Neural cell (in vitro differentiated cells): ENCODE measurements around the gene CLDND2. TPM values are rescaled to one million over a fixed set of nuclear protein-coding genes. Genes with fewer than 3 reads are reported as not detected.

ENCODE experiments used
- H2AFZ ChIP-seq: fragments of 200-600, 300-800 bp; sonication (generic), shearing (Covaris generic); 2 replicates; pipeline ENCODE4 v1.6.0; 2014; ENCODE audit warnings: low read depth, mild to moderate bottlenecking, antibody characterized with exemption, low read length, moderate library complexity
- H3F3A ChIP-seq: fragments of 200-600 bp; shearing (Covaris generic); 2 replicates; pipeline ENCODE4 v1.6.1; 2016; ENCODE audit warnings: mild to moderate bottlenecking, moderate library complexity, mixed read lengths, antibody characterized with exemption, low read length; ENCODE audit not compliant: insufficient read depth, poor library complexity, severe bottlenecking
- H3K27ac ChIP-seq: fragments of 200-600, 300-800 bp; sonication (generic), shearing (Covaris generic); 2 replicates; pipeline ENCODE4 v1.5.1; 2014; ENCODE audit warnings: mild to moderate bottlenecking, low read length, moderate library complexity
- H3K27me3 ChIP-seq: fragments of 300-800, 200-600 bp; sonication (generic), shearing (Covaris generic); 2 replicates; pipeline ENCODE4 v1.6.0; 2014; ENCODE audit warnings: mild to moderate bottlenecking, low read depth, low read length, moderate library complexity; ENCODE audit not compliant: insufficient read depth
- H3K36me3 ChIP-seq: fragments of 300-800, 200-600 bp; sonication (generic), shearing (Covaris generic); 2 replicates; pipeline ENCODE4 v1.5.1; 2014; ENCODE audit warnings: mild to moderate bottlenecking, antibody characterized with exemption, low read length, moderate library complexity; ENCODE audit not compliant: insufficient read depth
- H3K4me2 ChIP-seq: fragments of 300-800, 200-600 bp; sonication (generic), shearing (Covaris generic); 2 replicates; pipeline ENCODE4 v1.6.0; 2014; ENCODE audit warnings: mild to moderate bottlenecking, low read length
- H3K4me3 ChIP-seq: fragments of 300-800, 200-600 bp; sonication (generic), shearing (Covaris generic); 2 replicates; pipeline ENCODE4 v1.5.1; 2014; ENCODE audit warnings: mild to moderate bottlenecking, low read length, moderate library complexity
- H3K79me2 ChIP-seq: fragments of 200-600 bp; shearing (Covaris generic); replicated peaks from 2 replicates; pipeline ENCODE4 v1.6.0; 2014; ENCODE audit warnings: mild to moderate bottlenecking, low read length, moderate library complexity; ENCODE audit not compliant: insufficient read depth
- H3K9ac ChIP-seq: fragments of 300-800, 200-600 bp; sonication (generic), shearing (Covaris generic); 2 replicates; pipeline ENCODE4 v1.6.1; 2016; ENCODE audit warnings: mild to moderate bottlenecking, low read length, mixed read lengths
- H3K9me2 ChIP-seq: fragments of 200-600 bp; shearing (Covaris generic); 2 replicates; pipeline ENCODE4 v1.6.1; 2016; ENCODE audit warnings: mild to moderate bottlenecking, low read length, mixed read lengths; ENCODE audit not compliant: insufficient read depth
- H3K9me3 ChIP-seq: fragments of 200-600, 300-800 bp; sonication (generic), shearing (Covaris generic); 2 replicates; pipeline ENCODE4 v1.6.1; 2016; ENCODE audit warnings: mild to moderate bottlenecking, mixed run types, low read length, moderate library complexity, mixed read lengths
- H4K20me1 ChIP-seq: fragments of 200-600 bp; shearing (Covaris generic); 2 replicates; pipeline ENCODE4 v1.6.1; 2016; ENCODE audit warnings: mild to moderate bottlenecking, mixed run types; ENCODE audit not compliant: insufficient read depth
- CTCF ChIP-seq: fragments of 450-650 bp; IDR thresholded peaks from 2 replicates; pipeline ENCODE4 v1.5.1; 2014; ENCODE audit warnings: antibody characterized with exemption, mild to moderate bottlenecking, moderate library complexity; ENCODE audit not compliant: poor library complexity, severe bottlenecking
- EP300 ChIP-seq: fragments of 450-650 bp; conservative IDR thresholded peaks from 2 replicates; pipeline ENCODE4 v1.6.1; 2014; ENCODE audit warnings: antibody characterized with exemption, mild to moderate bottlenecking, moderate library complexity; ENCODE audit not compliant: poor library complexity, severe bottlenecking
- EZH2 ChIP-seq: fragments of 200-600, 300-800 bp; shearing (Covaris generic), sonication (generic); IDR thresholded peaks from 2 replicates; pipeline ENCODE4 v1.6.1; 2014; ENCODE audit warnings: antibody characterized with exemption, low read length, borderline replicate concordance, mild to moderate bottlenecking; ENCODE audit not compliant: insufficient read depth, poor library complexity, severe bottlenecking
- MXI1 ChIP-seq: fragments of 450-650 bp; conservative IDR thresholded peaks from 2 replicates; pipeline ENCODE4 v1.6.1; 2014; ENCODE audit warnings: antibody characterized with exemption, mild to moderate bottlenecking; ENCODE audit not compliant: poor library complexity, severe bottlenecking
- POLR2AphosphoS5 ChIP-seq: IDR thresholded peaks from 2 replicates; pipeline ENCODE4 v1.6.1; 2012
- RAD21 ChIP-seq: fragments of 450-650 bp; conservative IDR thresholded peaks from 2 replicates; pipeline ENCODE4 v1.6.1; 2014; ENCODE audit warnings: antibody characterized with exemption, mild to moderate bottlenecking, moderate library complexity
- SMC3 ChIP-seq: fragments of 450-650 bp; conservative IDR thresholded peaks from 2 replicates; pipeline ENCODE4 v1.6.1; 2014; ENCODE audit warnings: antibody characterized with exemption, mild to moderate bottlenecking, moderate library complexity; ENCODE audit not compliant: poor library complexity
- TAF1 ChIP-seq: IDR thresholded peaks from 2 replicates; pipeline ENCODE4 v1.6.1; 2012; ENCODE audit warnings: low read depth
- polyA plus RNA-seq: library from polyadenylated mRNA; depleted of rRNA; stranded (reverse); fragments of >200 nt; gene quantifications from 2 replicates; pipeline ENCODE4 v1.2.3, GENCODE V29; 2014
- TF ChIP-seq, protein P1 (sequence below): IDR thresholded peaks from 2 replicates; pipeline ENCODE4 v1.6.1; 2012; ENCODE audit warnings: borderline replicate concordance

CLDND2 gene
- polyA plus RNA-seq, 1 donor from 2014 or later = not detected

GRCh38 chr19:51347209-51347928, 21.4 kb downstream of the CLDND2 start:
- H3F3A ChIP-seq = no peaks in the 10 kb centered on the region
- no peak overlapping the region for H3K4me2 ChIP-seq
- H3K9ac ChIP-seq = no peak overlapping the region
- no peaks in the 10 kb centered on the region for H4K20me1 ChIP-seq
- H3K27me3 ChIP-seq = no peaks in the 10 kb centered on the region
- no peaks in the 10 kb centered on the region for H3K9me2 ChIP-seq
- TF ChIP-seq SMC3 (no peak), EZH2 (no peak), MXI1 (no peak), RAD21 (no peak), EP300 (no peak), CTCF (no peak), POLR2AphosphoS5 (no peak), TAF1 (no peak)
- TF ChIP-seq, protein P1, sequence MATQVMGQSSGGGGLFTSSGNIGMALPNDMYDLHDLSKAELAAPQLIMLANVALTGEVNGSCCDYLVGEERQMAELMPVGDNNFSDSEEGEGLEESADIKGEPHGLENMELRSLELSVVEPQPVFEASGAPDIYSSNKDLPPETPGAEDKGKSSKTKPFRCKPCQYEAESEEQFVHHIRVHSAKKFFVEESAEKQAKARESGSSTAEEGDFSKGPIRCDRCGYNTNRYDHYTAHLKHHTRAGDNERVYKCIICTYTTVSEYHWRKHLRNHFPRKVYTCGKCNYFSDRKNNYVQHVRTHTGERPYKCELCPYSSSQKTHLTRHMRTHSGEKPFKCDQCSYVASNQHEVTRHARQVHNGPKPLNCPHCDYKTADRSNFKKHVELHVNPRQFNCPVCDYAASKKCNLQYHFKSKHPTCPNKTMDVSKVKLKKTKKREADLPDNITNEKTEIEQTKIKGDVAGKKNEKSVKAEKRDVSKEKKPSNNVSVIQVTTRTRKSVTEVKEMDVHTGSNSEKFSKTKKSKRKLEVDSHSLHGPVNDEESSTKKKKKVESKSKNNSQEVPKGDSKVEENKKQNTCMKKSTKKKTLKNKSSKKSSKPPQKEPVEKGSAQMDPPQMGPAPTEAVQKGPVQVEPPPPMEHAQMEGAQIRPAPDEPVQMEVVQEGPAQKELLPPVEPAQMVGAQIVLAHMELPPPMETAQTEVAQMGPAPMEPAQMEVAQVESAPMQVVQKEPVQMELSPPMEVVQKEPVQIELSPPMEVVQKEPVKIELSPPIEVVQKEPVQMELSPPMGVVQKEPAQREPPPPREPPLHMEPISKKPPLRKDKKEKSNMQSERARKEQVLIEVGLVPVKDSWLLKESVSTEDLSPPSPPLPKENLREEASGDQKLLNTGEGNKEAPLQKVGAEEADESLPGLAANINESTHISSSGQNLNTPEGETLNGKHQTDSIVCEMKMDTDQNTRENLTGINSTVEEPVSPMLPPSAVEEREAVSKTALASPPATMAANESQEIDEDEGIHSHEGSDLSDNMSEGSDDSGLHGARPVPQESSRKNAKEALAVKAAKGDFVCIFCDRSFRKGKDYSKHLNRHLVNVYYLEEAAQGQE = no peak
- H2AFZ ChIP-seq = no peak overlapping the region
- H3K79me2 ChIP-seq = no peaks in the 10 kb centered on the region
- no peak overlapping the region for H3K4me3 ChIP-seq
- no peaks in the 10 kb centered on the region for H3K36me3 ChIP-seq
- no peak overlapping the region for H3K27ac ChIP-seq
- H3K9me3 ChIP-seq = no peaks in the 10 kb centered on the region

DNA sequence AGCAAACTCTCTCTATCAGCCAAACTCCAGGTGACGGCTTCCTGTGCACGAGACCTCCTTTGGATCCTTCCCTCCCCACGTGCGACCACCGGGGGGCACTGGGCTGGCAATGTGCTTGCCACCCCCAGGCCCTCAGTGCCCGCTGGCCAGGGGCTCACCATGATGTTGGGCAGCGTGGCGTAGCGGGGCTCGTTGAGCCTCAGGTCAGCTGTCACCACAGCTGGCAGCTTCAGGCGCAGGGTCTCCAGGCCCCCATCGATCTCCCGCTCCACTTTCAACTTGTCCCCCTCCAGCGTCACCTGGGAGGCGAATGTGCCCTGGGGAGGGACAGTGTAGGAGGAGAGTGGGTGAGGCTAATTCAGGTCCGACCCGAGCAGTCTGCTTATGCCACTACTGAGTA, 22.1 kb downstream of the CLDND2 start:
- H3K36me3 ChIP-seq = no peaks in the 10 kb centered on the region
- no peak overlapping the region for H2AFZ ChIP-seq
- no peaks in the 10 kb centered on the region for H3K9me3 ChIP-seq

More for the DNA sequence above, 22.1 kb downstream of the CLDND2 start:
- H4K20me1 ChIP-seq = no peaks in the 10 kb centered on the region
- H3K9ac ChIP-seq = no peak overlapping the region
- no peak overlapping the region for H3K4me3 ChIP-seq
- H3K9me2 ChIP-seq = no peaks in the 10 kb centered on the region
- no peak overlapping the region for H3K27ac ChIP-seq
- TF ChIP-seq EP300 = no peak
- TF ChIP-seq CTCF = no peak
- TF ChIP-seq POLR2AphosphoS5 = no peak
- no peak for TF ChIP-seq SMC3
- TF ChIP-seq, protein P1 = no peak
- TF ChIP-seq RAD21 = no peak
- TF ChIP-seq TAF1 = no peak
- TF ChIP-seq EZH2 = no peak
- TF ChIP-seq MXI1 = no peak
- H3F3A ChIP-seq = no peaks in the 10 kb centered on the region
- H3K79me2 ChIP-seq = no peaks in the 10 kb centered on the region
- no peak overlapping the region for H3K4me2 ChIP-seq
- no peaks in the 10 kb centered on the region for H3K27me3 ChIP-seq
